ENCODE results near the gene NR2F6. TPM values are rescaled to one million over a fixed set of nuclear protein-coding genes. Genes with fewer than 3 reads are reported as not detected.
A peak's percentile ranks its signal among the peaks of the same experiment; 100 is the strongest.

NR2F6 gene
- total RNA-seq, 1 donor, result 10.8 TPM

DNA sequence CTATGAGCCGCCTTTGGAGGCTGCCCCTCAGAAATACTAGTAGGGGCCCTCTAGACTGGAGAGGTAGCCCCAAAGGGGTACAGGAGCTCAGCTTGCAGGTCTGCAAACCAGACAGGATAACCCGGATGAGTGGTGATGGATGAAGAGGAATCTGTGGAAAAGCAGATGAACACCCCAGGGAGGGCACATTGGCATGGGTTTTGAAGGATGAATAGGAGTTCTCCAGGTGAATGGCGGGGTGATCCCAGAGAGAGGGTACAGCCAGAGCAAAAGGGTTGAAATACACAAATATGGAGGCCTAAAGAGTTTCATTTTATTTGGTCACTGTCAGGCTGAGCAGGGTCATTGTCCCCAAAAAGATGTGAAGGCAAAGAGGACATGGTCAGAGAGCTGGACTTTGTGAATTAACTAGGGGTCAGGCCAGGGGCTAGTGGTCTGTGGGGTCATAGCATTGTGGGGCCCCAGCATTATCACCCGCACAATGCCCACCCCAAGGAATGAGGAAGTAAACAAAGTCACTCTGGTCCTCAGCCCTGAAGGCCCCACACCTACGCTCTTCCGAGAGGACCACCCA is 4.8 kb downstream of the NR2F6 start:
- no peak for DNase-seq (ENCODE audit: low read depth in 2 of 3, low spot score in 2 of 3)

DNA sequence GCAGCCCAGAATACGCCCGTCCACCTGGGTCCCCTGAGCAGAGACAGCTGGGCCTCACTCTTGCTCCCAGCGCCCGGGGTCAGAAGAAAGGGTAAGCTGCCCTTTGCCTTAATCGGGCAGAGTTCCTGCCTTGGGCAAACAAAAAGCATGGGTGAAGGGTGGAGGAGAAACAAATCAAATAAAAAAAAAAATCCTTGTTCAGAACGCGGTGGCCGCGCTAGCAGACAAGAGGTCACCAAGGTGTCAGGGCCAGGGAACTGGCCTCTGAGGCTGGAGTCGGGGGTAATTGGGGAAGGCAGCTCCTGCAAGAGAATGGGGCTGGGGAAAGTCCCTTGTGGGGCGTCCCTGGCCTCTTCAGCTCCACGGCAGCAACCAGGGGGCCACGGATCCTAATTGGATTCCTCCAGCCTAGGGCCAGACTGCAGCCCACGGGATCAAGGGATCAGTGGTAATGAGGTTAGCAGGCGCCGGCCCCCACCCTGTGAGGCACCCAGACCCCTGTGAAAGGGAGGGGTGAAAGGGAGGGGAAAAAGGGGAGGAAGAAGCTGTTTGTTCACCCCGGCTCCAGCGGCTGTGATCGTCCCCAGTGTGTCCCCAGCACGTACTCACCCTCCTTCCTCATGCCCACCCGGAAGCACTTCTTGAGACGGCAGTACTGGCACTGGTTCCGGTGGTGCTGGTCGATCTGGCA is 5.5 kb downstream of the NR2F6 start:
- no peak for DNase-seq (ENCODE audit: low read depth in 2 of 3, low spot score in 2 of 3)

DNA sequence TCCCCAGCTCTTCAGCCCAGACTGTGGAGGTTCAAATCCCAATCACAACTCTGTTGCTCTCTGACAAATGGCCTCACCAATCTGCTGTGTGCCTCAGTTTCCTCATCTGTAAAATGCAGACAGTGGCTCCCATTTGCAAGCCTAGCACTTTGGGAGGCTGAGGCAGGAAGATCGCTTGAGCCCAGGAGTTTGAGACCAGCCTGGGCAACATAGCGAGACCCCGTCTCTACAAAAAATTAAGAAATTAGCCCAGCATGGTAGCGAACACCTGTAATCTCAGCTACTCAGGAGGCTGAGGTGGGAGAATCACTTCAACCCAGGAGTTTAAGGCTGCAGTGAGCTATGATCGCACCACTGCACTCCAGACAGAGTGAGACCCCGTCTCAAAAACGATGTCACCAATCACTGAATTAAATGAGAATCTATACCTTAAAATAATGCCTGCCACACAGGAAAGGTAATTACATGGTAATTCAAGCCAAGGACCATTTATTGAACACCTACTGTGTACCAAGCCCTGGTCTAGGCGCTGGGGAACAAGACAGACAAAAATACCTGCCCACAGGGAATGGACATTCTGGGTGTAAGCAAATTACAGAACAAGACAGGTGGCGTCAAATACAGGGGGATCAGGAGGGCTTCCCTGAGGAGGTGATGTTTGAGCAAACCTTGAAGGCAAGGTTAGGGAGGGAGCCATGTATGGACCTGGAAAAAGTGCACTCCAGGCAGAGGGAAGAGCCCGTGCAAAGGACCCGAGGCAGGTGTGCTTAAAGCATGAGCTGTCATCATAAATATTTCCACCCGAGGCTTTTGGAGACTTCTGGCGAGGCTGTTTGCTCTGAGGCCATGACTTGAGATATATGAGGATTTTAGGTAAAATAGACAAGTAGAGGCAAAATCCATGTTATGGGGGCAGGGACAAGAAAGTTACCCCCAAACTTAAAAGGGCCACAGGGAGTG is 7.7 kb downstream of the NR2F6 start:
- no peak for DNase-seq (ENCODE audit: low read depth in 2 of 3, low spot score in 2 of 3)

DNA sequence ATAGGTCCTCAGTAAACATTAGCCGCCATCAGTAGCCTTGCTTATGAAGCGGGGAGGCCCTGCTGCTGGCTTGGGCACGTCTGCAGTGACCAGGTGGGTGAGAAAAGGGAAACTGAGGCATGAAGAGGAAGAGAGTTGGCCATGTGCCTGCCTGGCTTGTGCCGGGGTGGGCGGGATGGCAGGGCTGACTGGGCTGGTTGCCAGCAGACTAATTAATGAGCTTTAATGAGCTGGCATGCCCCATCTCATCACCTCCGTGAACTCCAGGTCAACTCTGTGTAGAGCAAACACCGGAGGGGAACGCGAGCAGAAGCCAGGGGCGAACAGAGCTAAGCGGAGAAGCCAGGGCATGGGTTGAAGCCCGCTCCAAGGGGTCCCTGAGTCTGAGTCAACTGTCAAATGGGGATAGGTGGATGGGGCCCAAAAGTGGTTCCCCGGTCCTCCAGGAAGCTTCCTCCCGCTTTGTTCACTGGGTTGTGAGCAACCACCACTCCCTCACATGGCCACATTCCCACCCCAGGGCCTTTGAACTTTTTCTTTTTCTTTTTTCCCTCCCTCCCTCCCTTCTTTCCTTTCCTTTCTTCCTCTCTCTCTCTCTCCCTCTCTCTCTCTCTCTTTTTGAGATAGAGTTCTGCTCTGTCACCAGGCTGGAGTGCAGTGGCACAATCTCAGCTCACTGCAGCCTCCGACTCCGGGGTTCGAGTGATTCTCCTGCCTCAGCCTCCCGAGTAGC is 8.7 kb downstream of the NR2F6 start:
- DNase-seq (ENCODE audit: low read depth in 2 of 3, low spot score in 2 of 3), result no peak

DNA sequence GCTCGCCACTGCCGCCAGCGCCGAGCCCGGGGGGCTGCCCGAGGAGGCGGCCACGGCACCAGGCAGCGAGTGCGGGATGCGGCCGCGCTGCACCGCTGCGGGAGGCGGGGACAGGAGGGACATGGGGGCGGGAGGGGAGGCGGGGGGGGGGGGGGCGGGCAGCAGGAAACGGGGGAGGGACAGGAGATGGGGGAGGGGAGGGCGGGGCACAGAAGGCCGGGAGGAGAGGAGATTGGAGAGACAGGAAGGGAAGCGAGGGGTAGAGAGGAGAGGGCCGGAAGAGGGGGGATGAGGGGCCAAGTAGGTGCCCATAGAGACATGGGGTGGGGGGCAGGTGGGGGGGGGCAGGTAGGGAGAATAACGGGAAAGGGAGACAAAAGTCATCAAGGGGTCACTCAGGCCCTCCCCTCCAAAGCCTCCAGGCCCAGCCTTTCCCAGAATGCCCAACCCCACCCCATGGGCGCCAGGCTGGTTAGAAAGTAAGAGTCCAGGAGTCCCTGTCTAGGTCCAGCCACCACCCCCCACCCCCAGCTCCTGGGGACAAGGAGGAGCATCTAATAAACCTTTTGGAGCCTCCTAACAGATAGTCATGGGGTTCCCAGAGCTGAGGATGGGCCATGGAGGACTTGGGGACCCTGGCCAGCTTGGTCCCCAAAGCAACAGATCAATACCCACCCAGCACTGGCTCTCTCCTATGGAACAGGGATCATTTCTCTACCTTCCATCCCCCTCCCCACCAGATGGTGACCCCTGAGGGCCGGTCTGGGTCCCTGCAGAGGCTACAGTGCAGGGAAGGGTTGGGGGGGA is 9.5 kb downstream of the NR2F6 start:
- no peak for DNase-seq (ENCODE audit: low read depth in 2 of 3, low spot score in 2 of 3)

DNA sequence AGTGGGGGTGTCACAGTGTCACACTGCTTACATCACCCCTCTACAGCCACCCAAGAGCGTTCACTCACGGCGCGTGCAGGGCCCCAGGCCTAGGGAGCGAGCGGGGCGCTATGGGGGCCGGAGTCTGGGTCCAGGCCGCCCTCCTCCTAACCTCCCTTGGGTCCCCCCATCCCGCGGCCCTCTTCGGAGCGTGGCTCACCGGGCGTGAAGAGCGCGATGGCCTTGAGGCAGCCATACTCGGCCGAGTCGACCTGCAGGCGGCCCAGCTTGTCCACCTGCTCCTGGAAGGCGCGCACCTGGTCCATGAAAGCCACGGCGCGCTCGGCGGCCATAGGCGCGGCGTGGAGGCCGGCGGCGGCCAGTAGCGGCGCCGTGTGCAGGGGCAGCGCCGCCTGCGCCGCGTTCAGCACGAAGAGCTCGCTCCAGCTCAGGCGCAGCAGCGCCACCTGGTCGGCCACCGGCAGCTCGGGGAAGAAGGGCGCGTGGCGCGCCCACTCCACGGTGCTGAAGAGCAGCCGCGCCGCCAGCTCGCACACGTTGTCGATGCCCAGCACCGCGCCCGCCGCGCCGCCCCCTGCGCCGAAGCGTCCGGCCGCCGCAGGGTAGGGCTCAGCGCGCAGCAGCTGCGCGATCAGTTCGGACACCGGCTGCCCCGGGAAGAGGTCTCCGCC is 10.3 kb downstream of the NR2F6 start:
- peak; percentile 68 to 83 (median 71) for DNase-seq (ENCODE audit: low read depth in 2 of 3, low spot score in 2 of 3)

DNA sequence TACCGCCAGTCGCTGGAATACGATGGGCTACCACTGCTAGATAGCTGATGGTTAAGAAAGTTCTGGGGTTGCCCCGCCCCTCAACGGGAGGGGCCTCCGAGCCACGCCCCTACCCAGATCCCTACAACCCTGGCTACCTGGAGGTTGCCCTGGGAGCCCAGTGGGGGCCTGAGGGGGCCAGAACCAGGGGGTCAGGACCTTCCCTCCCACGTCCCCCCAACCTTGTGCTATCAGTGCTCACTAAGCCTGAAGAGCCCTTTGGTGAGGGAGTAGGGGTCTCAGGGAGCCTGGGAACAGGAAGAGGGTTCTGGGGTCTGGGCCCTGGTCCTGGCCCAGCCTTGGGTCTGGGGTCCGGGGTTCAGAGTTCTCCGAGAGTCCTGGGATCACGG is 10.8 kb downstream of the NR2F6 start:
- peak in 2 of 3 donors; percentile 46 to 55 for DNase-seq (ENCODE audit: low read depth in 2 of 3, low spot score in 2 of 3)

DNA sequence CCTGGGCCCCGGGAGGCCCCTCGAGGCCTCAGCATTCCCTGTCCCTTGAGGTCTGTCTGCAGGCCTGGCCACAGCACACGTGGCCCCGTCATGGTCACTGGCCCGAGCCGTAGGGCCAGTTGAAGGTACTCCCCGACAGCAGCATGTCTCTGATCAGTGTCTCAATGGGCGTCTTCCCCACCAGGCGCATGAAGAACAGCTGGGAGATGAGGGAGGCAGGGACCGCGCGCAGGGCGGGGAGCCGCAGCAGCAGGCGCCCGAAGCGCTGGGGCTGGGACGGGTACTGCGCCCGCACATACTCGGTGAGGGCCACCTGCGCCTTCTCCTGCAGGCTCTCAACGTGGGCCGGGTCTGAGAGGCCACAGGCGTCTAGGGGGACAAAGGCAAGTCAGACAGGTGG is 13.5 kb downstream of the NR2F6 start:
- no peak for DNase-seq (ENCODE audit: low read depth in 2 of 3, low spot score in 2 of 3)

DNA sequence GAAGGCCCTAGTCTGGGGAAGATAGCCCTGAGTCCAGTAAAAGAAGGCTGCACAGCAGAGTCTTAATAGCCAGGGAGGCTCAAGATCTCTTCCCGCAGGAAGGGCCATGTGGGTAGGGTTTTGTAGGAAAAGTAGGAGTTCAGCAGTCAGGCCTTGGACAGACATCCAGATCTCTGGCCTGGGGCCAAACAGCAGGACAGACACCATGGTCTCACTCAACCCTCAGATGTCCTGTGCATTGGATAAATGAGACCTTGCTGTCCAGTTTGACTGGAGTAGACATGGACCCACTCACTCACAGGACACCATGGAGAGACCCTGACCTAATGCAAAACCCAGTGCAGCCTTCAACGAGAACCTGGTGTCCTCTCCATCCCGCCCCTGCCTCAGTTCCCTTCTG is 15.8 kb downstream of the NR2F6 start:
- DNase-seq (ENCODE audit: low read depth in 2 of 3, low spot score in 2 of 3), result no peak

DNA sequence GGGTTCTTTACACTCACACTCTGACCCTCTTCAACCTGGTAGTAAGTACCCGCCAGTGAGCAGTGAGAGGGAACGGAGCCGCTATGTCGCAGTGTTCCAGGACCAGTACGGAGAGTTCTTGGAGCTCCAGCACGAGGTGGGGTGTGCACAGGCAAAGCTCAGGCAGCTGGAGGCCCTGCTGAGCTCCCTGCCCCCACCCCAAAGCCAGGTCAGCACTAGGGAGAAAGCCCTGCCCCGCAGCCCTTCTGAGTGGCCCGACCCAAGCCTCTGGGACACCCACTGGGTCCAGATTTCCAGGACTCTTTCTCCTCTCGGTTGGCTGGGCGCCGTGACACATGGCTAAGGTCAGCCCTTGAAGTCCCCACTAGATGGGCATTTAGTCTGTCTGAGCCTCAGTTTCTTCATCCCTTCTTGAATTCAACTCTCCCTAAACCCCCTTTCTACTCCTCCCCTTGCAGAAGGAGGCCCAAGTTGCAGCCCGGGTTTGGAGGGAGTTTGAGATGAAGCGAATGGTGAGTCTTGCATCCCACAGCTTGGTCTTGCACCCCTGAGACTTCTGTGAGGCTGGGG is 17.8 kb downstream of the NR2F6 start:
- no peak for DNase-seq (ENCODE audit: low read depth in 2 of 3, low spot score in 2 of 3)

DNA sequence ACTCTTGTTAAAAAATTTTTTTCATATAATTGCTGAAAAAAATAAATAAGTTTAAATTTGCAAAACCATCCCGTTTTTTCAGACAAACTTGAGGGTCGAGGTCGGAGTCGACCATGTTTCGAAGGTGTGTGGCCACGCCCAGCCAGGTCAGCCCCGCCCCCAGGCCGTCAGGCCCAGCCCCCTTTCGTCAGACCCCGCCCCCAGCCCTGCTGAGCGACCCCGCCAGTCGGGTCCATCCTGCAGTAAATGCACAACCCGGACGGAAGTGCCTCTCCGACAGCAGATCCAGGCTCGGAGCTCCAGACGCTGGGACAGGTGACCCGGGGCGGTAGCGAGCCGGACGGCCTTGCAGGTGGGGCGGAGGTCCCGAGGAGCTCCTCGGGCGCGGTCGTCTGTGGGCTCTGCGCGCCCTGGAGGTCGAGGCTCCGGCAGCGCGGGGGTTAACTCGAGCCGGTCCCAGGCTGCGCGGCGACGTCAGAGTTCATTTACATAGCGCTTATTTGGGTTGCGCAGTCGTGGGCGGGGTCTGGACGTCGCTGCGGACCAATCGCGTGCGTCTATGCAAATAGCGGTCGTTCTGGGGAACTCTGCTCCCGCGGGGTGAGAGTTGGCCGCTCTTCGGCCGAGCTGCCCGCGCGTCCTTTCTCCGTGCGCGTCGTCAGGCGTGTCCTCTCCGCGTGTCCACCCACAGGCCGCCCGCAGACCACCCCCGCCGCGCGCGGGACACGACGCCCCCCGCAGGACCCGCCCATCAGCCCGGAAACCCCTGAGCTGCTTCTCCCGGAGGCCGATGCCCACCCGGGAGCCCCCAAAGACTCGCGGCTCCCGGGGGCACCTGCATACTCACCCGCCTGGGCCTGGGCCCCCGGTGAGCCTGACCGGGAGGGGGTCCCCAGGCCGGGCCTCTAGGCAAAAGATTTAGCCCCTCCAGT is 19.5 kb downstream of the NR2F6 start, which contains the start of gene OCEL1:
TSS of gene OCEL1 (plus strand) at position 225 of the 932 bp plus-strand sequence. CDS start at position 247, 22 bp downstream.
- peak; percentile 94 to 98 (median 98) for DNase-seq (ENCODE audit: low read depth in 2 of 3, low spot score in 2 of 3)

DNA sequence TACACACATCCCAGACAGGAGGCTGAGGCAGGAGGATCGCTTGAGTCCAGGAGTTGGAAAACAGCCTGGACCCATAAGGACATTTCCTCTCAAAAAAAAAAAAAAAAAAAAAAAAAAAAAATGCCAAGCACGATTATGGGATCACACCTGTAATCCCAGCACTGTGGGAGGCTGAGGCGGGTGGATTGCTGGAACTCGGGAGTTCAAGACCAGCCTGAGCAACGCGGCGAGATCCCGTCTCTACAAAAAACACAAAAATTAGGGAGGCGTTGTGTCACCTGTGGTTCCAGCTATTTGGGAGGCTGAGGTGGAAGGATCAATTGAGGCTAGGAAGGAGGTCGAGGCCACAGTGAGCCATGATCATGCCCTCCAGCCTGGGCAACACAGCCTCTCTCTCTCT is 20.7 kb downstream of the NR2F6 start:
- no peak for DNase-seq (ENCODE audit: low read depth in 2 of 3, low spot score in 2 of 3)

DNA sequence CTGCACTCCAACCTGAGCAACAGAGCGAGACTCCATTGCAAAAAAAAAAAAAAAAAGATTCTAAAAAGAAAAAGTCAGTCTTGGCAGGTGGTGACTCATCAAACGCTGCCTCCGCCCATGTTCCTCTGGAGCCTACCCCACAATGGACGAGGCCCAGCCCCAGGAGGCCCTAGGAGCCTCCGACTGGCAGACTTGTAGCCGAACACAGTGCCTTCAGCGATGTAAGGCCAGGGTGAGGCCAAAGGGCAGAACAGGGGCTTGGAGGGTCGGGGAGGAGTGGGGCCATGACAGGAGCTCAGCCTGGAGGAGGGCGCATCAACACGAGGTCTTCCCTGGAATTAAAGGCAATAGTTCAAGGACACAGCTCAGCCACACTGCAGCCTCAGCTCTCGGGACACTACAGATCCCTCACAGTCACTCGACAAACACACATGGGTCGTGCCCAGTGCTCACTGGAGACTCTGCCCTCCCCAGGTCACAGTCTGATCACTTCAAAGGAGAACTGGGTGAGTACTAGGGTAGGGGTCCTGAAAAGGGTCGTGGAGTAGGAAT is 25.4 kb downstream of the NR2F6 start:
- peak in 2 of 3 donors; percentile 42 to 56 for DNase-seq (ENCODE audit: low read depth in 2 of 3, low spot score in 2 of 3)

DNA sequence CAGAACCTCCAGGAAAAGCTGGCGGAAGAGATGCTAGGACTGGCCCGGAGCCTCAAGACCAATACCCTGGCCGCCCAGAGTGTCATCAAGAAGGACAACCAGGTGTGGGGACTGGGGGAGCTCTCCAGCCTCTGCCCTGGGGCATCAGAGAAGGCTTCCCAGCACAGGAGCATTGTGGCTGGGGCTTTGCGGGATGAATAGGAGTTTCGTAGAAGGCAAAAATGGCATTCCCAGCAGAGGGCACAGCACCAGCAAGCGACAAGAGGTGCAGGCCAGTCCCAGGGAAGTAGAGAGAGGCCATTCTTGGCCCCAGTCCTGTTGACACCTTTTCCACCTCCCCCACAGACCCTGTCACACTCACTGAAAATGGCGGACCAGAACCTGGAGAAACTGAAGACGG is 26.4 kb downstream of the NR2F6 start:
- DNase-seq (ENCODE audit: low read depth in 2 of 3, low spot score in 2 of 3), result no peak

DNA sequence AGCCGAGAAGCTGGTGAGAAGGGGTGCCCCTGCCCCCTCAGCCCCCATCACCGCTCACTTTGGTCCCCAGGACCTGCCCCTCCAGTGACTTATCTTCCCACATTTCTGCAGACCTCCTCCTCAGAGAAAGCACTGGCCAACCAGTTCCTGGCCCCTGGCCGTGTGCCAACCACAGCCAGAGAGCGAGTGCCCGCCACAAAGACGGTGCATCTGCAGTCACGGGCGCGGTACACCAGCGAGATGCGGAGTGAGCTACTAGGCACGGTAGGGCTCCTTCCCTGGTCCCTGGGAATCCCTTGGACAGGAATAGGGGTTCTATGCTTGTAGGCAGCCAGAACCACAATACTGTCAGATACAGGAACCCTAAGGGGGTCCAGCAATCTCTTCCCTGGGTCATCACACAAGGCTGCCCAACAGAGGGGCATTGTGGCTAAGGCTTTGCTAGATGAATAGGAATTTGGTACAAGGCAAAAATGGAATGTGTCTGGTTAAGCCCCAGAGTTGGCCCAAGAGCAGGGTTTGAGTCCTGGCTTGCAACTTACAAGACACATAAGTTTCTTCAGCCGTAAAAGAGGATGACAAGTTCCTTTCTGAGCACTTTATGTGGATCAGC is 29.6 kb downstream of the NR2F6 start:
- DNase-seq (ENCODE audit: low read depth in 2 of 3, low spot score in 2 of 3), result no peak

DNA sequence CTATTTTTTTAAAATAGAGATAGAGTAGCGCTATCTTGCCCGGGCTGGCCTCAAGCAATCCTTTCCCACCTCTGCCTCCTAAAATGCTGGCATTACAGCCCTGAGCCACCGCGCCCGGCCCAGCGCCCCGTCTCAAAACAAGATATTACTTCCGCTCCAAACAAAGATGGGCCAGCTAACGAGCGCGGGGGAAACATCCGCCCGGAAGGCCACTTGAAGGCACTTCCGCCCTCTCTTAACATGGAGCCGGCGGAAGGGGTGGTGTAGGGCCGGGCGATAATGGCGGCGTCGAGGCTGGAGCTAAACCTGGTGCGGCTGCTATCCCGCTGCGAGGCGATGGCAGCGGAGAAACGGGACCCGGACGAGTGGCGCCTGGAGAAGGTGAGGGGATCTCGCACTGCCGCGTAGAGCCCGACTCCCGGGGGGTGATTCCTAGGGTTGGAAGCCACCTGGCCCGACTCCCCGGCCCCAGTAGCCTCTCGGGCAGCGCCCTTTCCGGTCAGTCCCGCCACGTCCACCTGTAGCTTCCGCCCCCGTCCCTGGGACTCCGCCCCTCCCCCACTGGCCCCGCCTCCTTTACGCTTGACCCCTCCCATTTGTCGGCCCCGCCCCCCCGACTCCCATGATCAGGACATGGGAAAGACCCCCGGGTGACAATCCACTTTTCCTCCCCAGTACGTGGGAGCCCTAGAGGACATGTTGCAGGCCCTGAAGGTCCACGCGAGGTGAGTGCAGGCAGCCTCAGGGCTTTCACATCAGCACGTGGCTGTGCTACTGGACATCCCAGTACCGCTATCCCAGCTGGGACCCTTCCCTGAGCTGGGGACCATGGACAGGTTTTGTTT is 30.4 kb downstream of the NR2F6 start, which contains the start of gene USE1:
TSS of gene USE1 (plus strand) at position 231 of the 845 bp plus-strand sequence. CDS start at position 280, 49 bp downstream.
- peak; percentile 75 to 97 (median 93) for DNase-seq (ENCODE audit: low read depth in 2 of 3, low spot score in 2 of 3)

Measured in hematopoietic multipotent progenitor cell (in vitro differentiated cells).